Cortex of kidney (tissue), 1 donor: Measurements from ENCODE around the gene TRAF5.
A peak's percentile ranks its signal among the peaks of the same experiment; 100 is the strongest.
"Not testable (repeated sequence)": the region's sequence is repeated elsewhere in the genome, so short reads cannot be mapped to it uniquely, and the experiment has no call there.

Source experiments
- DNase-seq: peaks from one replicate; lab custom pipeline; 2025; lab: John Stamatoyannopoulos, UW

The TRAF5 gene

DNA sequence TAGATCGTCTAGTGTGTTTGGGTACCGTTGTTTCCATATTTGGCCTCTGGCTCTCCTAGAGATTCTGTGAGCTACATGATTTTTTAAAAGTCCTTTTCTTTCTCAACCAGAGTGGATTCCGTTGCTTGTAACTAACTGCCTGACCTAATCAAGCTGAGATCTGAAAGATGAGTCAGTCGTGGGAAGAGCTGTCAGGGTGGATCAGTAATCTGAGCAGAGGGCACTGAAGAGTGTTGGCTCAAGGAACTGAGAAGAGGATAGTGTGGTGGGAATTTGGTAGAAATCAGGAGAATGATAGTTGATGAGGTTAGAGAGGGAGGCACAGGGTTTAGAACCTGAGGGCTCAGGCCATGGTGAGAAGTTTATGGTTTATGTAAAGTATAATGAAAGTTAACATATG, 52.2 kb downstream of the TRAF5 start:
- no peak for DNase-seq

DNA sequence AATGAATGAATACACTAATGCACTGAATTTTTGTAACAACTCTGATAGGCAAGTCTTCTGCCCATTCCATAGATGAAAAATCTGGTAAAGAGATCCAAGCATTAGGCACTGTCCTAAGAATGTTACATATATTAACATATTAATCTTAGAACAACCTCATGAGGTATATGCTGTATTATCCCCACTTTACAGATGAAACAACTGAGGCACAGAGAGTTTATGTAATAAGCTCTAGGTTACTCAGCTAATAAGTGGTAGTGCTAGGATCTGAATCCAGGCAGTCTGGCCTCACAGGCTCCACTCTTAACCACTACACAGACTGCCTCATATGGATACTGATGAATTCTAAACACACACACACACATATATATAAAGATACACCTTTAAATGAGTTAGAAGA, 52.8 kb downstream of the TRAF5 start:
- DNase-seq: no peak

DNA sequence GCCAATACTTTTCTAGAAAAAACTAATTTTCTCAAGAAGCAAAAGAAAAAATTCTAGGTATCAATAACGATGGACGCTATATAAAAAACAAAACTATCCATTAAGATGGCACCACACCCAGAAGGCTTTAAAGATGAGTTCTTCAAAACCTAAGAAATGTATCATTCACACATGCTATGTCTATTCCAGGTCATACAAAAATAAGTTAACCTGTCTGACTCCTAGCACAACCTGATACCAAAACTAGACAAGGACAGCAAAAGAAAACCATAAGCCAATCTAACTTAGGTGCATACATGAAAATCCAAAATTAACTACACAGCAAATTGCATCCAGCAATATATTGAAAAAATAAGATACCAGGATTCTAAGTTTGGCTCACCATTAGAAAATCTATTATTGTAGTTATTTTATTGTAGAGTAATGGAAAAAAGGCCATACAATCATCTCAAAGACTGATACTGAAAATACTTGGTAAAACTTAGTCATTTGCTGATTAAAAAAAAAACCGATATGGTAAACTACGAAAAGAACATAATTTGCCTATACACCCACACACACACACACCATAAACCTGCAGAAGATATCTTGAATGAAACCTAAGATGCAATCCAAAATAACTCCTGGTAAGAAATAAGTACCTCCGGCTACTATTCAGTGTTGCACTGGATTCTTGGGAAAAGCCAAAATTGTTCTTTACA, 55.0 kb downstream of the TRAF5 start:
- DNase-seq: no peak

DNA sequence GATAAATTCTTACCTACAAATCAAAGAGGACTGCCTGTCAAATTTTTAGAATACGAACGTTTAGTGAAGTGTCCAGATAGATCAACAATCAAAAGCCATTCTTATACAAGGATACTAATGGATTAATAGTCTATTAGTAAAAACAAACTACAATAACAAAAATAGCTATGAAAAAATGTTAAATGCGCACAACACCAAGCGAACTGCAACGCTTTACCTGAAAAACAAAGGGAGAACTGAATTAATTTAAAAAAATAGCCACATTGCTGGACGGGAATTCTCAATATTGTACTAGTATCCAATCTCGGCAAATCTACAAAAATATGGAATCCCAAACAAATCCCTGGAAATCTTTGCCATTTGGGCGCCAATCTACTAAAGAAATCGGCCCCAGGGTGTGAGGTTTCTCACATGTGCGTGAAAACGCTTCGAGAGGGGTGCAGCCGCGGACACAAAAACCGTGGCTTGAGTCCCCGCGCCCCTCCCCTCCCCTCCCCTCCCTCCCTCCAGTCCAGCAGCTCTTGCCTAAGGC, 55.6 kb downstream of the TRAF5 start:
- no peak for DNase-seq

DNA sequence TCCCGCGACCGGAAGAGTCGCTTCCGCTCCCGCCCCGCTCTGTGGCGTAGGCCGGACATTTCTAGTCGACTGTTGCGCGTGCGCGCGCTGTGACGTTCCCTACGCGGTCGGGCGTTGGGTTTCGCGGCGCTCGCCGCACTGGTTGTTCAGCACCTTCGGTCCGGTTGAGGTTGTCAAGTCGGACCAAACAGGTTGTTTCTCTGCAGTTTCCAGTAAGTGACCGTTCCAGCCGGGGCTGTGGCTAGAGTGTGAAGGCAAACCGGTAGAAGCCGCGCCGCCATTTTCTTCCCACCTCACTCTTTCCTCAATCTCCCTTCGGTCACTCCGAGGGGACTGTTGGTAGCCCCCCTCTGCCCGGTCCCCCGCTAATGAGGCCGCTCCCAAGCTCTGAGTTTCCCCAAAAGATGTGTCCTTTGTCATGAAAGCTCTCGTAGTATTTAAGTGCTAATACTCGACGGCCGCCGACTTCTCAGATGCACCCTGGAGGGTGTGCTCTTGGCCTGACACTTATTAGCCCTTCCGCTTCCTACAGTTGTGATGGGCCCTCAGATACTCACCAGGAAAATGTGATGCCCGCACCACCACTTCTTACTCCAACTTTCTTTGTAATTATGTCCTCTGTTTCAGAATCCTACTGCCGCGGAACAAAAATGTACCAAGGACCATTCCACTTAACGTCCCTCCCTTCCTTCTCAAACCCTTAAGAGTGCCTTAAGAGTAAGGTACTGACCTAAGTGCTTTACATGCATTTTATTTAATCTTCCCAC, 56.3 kb downstream of the TRAF5 start:
- peak; percentile 49 for DNase-seq

DNA sequence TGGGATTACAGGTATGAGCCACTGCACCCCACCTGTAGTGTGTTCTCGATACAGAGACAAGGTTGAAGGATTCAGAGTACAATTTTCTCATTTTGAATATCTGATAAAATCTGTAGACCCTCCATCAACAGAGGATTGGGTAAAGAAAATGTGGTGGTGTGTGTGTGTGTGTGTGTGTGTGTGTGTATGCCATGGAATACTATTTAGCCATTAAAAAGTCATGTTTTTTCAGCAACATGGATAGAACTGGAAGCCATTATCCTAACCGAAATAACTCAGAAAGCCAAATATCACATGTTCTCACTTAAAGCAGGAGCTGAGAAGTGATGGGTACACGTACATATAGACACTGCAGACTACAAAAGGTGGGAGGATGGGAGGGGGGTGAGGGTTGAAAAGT, 57.9 kb downstream of the TRAF5 start:
- no peak for DNase-seq

DNA sequence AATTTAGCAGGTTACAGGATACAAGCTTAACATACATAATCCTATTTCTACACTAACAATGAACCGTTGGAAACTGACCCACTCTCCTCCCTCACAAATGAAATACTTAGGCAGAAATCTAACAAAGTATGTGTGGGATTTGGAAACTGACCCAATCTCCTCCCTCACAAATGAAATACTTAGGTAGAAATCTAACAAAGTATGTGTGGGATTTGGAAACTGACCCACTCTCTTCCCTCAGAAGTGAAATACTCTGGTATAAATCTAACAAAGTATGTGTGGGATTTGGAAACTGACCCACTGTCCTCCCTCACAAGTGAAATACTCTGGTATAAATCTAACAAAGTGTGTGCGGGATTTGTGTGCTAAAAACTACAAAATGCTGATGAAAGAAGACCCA, 60.3 kb downstream of the TRAF5 start:
- no peak for DNase-seq

DNA sequence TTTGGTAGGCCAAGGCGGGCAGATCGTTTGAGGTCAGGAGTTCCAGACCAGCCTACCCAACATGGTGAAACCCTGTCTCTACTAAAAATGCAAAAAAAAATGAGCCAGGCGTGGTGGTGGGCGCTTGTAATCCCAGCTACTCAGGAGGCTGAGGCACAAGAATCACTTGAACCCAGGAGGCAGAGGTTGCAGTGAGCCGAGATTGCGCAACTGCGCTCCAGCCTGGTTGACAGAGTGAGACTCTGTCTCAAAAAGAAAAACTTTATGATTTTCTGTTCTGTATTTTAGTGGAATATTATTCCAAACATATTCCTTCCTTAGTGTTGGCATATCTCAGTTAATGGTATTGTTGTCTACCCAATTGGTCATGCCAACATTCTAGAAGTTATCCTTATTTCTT, 64.2 kb downstream of the TRAF5 start:
- not testable (repeated sequence) for DNase-seq

DNA sequence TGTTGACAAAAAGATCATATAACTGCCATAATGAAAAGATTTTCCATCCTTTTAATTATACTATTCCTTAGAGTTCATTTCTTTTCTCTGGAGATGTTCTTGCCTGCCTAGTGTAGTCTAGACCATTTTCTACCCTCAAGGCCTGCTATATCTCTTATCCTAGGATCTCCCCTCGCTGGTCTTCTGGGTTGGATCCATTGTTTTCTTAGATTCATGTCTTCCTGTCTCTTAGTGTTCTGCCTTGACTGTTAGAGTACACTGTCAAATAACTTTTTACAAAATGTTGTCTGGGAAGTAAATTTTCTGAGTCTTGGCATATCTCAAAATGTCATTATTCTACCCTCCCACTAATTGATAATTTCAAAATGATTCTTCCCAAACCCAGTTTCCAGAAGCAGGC, 66.6 kb downstream of the TRAF5 start:
- no peak for DNase-seq

DNA sequence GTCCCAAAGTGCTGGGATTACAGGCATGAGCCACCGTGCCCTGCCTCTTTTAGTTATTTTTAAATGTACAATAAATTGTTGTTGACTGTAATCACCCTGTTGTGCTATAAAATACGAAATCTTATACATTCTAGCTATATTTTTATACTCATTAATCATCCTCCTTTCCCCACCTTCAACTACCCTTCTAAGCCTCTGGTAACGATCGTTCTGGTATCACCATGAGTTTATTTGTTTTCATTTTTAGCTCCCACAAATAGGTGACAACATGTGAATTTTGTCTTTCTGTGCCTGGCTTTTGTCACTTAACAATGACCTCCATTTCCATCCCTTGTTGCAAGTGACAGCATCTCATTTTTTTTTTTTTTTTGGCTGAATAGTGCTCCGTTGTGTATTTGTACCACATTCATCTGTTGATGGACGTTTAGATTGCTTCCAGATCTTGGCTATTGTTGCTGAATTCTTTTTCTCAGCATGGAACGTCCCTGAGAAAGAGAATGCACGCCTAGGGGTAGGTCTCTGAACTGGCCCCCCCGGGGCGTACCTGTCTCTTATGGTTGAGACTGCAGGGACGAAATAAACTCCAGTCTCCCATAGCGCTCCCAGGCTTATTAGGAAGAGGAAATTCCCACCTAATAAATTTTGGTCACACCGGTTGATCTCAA, 71.8 kb downstream of the TRAF5 start:
- not testable (repeated sequence) for DNase-seq

DNA sequence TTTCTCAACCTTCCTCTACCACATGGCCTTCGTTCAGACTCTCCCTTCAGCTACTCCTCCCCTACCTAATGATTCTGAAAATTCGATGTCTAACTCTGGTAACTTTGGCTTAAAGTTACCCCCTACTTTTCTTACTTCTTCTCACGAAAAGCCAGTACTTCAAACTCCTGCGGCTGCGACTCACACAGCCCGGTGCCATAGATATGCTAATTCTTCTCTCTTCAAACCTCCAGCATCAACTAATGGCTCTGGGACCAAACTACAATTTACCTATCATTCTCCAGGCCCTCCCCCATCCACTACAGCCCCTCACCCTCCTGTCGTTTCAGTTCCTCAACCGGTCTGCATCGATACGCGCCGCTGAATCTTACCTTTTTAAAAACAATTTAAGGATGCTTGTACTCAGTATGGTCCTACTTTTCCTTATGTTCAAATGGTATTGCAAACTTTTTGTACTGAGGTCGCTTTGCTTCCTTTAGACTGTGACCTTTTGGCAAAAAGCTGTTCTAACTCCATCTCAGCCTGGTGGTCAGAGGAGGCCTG, 73.3 kb downstream of the TRAF5 start:
- not testable (repeated sequence) for DNase-seq

DNA sequence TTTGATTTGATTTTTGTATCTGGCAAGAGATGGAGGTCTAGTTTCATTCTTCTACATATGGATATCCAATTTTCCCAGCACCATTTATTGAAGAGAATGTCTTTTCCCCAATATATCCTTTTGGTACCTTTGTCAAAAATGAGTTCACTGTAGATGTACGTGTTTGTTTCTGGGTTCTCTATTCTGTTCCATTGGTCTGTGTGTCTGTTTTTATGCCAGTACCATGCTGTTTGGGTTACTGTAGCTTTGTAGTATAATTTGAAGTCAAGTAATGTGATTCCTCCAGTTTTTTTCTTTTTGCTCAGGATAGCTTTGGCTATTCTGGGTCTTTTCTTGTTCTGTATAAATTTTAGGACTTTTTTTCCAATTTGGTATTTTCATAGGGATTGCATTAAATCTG, 75.1 kb downstream of the TRAF5 start:
- not testable (repeated sequence) for DNase-seq

DNA sequence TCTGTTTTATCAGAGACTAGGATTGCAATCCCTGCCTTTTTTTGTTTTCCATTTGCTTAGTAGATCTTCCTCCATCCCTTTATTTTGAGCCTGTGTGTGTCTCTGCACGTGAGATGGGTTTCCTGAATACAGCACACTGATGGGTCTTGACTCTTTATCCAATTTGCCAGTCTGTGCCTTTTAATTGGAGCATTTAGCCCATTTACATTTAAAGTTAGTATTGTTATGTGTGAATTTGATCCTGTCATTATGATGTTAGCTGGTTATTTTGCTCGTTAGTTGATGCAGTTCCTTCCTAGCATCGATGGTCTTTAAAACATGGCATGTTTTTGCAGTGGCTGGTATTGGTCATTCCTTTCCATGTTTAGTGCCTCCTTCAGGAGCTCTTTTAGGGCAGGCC, 79.5 kb downstream of the TRAF5 start:
- DNase-seq: not testable (repeated sequence)

DNA sequence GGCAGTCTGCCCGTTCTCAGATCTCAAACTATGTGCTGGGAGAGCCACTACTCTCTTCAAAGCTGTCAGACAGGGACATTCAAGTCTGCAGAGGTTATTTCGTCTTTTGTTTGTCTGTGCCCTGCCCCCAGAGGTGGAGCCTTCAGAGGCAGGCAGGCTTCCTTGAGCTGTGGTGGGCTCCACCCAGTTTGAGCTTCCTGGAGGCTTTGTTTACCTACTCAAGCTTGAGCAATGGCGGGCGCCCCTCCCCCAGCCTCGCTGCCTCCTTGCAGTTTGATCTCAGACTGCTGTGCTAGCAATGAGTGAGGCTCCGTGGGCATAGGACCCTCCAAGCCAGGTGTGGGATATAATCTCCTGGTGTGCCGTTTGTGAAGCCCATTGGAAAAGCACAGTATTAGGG, 81.1 kb downstream of the TRAF5 start:
- DNase-seq: not testable (repeated sequence)

DNA sequence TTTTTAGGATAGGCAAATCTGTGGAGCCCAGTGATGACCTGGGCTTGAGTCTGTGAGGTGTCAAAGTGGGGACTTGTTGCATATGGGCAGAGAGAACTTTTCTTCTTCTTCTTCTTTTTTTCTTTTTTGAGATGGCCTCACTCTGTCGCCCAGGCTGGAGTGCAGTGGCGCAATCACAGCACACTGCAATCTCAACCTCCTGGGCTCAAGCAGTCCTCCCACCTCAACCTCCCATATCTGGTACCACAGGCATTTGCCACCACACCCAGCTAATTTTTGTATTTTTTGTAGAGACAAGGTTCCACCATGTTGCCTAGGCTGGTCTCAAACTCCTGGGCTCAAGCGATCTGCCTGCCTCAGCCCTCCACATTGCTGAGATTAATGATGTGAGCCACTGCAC, 85.0 kb downstream of the TRAF5 start:
- DNase-seq: no peak

DNA sequence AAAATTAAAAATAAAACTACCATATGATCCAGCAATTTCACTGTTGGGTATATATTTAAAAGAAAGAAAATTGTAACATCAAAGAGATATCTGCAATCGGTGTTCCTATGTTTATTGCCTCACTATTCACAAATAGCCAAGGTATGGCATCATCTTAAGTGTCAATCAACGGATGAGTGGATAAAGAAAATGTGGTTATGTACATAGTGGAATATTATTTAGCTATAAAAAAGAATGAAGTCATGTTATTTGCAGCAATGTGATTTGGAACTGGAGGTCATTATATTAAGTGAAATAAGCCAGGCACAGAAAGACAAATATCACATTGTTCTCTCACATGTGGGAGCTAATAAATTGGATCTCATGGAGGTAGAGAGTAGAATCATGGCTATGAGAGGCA, 89.1 kb downstream of the TRAF5 start:
- DNase-seq: no peak

DNA sequence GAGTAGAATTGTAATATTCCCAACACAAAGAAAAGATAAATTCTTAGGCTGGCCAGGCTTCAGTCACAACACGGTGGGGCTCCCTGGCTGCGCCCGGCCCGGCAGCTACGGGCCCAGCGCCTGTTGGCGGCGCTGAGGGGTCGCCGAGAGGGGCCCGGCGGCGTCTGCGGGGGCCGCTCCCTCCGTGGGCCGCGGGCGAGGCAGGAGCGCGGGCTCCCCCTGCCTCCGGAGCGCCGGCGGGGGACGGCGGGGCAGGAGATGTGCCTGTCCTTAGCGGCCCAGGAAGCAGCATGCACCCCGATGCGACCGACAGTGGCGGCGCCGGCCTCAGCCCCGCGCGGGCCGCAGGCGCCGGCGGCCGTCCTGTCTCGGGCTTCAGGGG, 89.6 kb downstream of the TRAF5 start:
- DNase-seq: not testable (repeated sequence)

DNA sequence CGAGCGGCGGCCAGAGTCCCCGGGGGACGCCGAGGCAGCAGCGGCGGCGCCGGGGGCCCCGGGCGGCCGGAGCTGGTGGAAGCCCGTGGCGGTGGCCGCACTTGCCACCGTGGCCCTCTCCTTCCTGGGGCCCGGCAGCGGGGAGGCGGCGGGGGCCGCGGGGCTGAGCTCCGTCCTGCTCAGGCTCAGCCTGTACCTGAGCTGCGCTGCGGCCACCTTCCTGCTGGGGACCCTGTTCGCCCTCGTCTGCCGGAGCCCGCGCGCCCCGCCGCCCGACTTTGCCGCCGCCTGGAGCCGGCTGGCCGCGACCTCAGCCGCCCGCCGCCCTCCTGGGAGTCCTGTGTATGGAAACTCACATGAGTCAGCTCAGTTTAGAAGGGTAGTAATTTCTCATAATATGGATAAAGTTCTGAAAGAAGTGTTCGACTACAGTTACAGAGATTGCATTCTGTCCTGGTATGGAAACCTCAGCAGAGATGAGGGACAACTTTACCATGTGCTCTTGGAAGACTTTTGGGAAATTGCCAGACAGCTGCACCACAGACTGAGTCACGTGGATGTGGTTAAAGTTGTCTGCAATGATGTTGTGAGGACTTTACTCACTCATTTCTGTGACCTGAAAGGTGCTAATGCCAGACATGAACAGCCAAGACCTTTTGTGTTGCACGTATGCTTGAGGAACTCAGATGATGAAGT, 90.1 kb downstream of the TRAF5 start:
- not testable (repeated sequence) for DNase-seq

DNA sequence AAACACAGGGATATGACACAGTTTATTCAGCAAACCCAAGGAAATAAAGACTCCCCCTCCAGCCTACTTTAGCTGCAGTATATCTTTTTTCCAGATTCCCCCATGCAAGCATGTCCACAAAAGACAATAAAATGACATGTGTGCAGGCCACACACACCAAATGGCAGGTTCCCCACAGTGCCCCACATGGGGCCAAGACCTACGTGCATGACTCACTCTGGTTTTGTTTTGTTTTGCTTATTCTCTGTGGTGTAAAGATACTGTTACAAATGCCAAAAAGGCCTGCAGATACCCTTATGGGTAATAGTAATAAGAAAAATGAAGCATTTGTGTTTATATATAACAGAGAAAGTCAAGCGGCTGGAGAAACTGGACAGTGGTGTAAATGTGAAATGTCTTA, 93.8 kb downstream of the TRAF5 start:
- no peak for DNase-seq

DNA sequence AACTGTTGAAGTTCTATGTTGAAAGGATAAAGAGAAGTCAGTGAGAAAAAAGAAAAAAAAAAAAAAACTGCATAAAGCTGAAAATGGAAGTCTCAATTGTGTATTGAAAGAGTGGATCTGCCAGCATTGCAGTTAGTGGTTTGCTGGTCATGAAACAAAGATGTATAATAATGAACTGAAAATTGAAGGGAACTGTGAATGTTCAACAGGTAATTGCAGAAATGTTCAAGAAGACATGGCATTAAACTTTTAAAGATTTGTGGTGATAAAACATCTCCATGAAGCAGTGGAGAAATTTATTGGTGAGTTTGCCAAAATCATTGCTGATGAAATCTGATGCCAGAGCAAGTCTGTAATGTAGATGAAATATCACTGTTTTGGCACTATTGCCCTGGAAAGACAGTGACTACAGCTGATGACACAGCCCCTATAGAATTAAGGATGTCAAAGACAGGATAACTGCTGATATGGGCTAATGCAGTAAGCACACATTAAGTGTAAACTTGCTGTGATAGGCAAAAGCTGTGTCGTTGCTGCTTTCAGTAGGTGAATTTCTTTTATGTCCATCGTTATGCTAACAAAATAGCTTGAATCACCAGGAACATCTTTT, 94.3 kb downstream of the TRAF5 start:
- no peak for DNase-seq

DNA sequence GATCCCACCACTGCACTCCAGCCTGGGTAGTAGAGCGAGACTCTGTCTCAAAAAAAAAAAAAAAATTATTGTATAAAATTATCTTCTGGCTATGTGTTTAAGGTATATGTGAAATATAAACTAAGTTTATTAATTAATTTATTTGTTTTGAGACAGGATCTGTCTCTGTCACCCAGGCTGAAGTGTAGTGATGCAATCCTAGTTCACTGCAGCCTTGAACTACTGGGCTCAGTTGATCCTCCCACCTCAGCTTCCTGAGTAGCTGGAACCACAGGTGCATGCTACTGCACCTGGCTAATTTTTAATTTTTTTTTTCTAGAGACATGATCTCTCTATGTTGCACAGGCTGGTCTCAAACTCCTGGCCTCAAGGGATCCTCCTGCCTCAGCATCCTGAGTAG, 97.4 kb downstream of the TRAF5 start:
- no peak for DNase-seq
